SW480 (cell line): ENCODE measurements around the gene FMO2.
"Not testable (repeated sequence)": the region's sequence is repeated elsewhere in the genome, so short reads cannot be mapped to it uniquely, and the experiment has no call there.

Experiments
- DNase-seq: peaks from one replicate; pipeline ENCODE4 v3.0.0-alpha.2; 2016; ENCODE audit warnings: low spot score

Gene FMO2

DNA sequence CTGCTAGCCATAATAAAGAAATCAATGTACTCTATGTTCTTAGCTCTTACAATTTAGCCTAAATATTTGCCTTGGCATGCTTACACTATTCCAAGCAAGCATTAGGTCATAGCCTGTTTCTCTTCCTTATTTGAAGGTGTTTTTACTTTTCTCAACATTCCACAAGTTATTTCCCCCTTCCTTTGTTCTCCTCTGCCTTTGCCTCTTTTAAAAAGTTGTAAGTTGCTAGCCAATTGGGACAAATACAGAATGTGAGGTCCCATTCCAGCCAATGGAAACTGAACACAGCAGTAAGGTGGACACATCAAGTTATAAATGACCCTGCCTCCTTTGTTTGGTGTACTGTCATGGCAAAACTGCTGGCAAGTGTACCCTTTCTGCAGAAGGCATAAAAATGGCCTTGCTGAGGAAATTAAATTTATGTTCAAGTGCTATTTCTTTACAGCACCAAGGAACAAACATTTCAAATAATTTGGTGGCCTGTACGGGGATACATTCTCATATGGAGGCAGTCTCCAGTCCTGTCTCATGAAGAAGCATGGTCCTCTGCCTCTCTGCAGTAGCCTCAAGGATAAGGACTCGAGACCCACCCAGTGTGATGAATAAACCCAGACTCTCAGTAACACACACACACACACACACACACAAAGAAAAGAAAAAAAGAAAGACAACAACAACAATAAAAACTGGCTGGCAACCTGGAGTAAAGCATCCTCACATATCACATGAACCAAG lies 34.4 kb downstream of the FMO2 start:
- no peak for DNase-seq

DNA sequence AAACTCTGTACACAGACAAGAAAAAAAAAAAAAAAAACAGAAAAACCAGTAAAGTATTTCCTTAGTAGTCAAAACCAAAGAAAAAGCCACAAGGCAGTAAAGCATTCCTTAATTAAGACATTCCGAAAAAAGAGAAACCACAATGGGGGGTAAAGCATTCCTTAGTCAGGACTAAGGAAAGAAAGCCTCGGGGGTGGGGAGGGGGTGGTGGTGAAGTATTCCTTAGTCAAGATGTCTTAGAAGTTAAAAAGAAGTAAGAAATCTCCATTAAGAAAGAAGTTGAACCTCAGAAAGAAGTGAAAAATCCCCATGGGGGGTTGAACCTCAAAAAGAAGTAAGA lies 35.0 kb downstream of the FMO2 start:
- DNase-seq: no peak

DNA sequence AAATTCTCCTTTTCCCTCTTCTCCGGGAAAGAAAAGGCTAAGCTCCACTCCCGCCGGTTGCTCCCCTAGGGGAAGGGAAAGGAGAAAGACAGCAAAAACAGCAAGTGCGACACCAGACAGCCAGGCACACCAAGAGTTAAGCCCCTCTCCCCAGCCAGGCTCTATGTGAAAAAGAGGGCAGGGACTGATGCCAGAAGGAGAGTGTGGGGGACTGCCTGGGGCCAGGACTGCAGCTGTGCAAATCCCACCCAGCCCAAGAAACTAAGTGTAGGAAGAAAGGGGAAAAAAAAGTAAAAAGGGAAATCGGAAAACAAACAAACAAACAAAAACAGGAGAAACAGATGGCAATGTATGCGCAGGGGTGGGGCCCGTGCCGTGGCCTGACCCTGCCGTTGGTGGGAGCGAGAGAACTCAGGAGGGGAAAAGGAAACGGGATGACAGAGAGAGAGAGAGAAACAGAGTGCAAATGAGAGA lies 35.5 kb downstream of the FMO2 start:
- no peak for DNase-seq

DNA sequence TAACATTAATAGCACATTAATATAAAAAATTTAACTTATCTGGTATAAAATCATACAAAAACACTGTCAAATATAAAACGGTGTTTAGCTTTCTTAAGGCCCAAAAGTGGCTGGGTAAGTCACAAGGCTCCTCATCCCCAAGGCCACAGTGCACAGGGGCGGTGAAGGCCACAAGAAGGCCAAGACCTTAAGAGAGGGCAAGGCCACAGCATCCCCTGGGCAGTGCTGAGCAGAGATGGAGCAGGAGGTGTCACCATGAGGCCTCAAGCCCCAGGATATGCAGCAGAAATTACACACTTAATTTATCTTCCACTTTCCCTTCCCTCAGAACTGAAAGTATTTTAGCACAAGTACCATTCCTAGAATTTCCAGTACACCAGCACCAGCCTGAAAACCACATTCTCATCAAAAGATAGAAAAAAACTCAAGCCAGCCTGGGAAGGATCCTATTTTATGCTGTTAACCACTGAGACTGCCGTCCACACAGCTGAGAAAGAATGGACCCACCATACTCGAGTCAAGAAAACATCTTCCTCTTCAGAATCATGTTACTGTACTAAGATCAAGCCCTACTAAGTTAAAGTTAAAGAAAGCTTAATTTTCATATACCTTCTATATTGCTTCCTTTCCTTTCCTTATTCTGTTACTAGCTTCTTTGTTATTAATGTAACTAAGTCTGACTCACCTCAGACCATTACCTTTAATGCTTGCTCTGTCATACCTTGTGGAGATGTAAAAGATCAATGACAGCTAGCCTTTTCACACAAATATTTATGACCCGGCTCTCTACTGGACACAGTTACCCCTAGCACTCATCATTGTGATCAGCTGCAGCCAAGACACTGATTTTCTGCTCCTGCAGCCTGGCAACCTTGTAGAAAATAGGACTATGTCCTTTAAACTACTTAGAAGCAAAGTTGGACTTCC lies 36.8 kb downstream of the FMO2 start:
- no peak for DNase-seq

DNA sequence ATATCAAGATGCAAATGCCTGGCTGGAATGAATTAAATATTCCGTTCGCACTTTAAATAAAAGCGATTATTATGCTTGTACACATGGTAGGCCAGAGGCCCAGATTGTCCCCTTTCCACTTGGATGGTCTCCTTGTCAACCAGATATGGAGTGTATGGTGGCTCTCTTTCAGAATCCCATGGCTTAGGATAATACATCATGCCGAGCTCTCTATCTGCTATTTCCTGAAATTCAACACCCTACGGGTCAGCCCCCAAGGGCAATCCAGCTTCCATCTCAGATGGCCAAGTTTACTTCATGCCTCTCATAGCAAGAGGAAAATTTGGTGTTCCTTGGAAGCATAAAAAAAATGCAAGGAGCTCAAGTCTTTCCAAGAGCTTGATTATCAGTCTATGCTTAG lies 37.8 kb downstream of the FMO2 start:
- no peak for DNase-seq

DNA sequence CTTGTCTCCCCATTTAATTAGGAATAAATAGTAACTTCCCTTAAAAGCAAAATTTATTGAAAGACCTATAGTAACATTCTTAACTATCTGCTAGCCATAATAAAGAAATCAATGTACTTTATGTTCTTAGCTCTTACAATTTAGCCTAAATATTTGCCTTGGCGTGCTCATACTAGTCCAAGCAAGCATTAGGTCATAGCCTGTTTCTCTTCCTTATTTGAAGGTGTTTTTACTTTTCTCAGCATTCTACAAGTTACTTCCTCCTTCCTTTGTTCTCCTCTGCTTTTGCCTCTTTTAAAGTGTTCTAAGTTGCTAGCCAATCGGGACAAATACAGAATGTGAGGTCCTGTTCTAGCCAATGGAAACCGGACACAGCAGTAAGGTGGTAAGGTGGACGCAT lies 39.2 kb downstream of the FMO2 start:
- DNase-seq: not testable (repeated sequence)

DNA sequence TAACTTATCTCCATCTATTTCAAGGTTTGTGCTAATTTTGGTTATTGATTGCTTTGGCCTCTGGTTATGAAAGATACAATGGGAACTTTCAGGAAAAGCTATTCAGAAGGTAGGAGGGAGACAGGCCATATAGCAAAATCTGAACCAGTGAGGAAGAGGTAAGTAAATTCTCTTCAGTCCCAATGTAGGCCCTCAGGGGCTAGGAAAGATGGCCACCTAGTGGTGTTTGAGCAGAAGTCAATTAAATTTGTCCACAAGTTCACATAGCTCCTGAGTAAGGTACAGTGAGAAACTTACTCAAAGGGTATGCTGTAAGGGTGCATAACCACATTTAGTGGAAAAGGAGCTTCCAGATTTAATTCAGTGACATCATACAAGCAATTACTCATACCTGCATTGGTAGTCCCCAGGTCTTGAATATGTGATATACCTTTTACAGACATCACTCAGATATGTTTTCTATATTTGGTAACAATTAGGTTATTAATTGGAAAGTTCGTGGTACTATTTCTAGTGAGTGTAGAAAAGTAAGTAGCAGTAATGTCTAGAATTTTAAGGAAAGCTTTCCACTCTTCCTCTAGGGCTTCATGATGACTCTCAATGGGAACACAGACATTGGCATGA lies 41.8 kb downstream of the FMO2 start:
- peak; percentile 75 for DNase-seq

DNA sequence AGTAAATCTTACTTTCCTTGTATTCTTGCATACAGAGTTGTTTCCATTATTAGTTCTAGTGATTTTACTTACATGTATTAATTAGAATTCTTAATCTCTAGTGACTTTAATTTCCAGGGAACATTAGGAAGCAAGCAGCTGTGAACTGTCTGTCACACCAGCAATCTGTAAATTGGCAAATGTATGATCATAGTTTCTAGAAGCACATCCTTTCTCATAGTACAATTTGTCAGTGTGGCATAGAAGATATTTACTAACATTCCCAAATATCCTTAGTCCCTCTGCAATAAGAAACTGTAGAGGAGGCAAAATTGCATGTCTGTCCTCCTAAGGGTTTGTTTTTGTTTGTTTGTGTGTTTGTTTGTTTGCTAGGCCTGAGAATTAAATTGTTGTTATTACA lies 46.2 kb downstream of the FMO2 start:
- DNase-seq: no peak

DNA sequence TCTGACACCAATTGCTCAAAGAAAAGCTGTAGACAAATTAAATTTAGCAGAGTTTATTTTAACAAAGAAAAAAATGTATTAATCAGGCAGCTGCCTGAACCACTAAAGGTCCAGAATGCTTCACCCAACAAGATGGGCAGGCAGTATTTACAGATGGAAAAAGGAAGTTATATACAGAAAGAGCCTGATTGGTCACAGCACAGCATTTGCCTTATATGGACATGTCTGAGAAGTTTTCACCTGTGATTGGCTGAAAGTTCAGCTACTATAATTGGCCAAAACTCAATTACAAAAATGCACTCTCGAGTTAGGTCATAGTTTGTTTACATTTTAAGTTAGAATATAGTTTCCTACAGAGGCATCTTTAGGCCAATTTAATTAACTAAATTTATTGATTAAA lies 48.1 kb downstream of the FMO2 start:
- no peak for DNase-seq

DNA sequence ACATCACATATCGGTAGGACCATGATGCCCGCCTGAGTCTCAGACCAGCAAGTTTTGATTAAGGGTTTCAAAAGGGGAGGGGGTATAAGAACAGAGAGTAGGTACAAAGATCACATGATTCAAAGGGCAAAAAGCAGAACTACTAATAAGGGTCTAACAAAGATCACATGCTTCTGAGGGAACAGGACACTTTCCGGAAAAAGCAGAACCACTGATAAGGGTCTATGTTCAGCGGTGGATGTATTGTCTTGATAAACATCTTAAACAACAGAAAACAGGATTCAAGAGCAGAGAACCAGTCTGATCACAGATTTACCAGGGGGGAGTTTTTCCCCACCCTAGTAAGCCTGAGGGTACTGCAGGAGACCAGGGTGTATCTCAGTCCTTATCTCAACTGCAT lies 51.1 kb downstream of the FMO2 start:
- not testable (repeated sequence) for DNase-seq

DNA sequence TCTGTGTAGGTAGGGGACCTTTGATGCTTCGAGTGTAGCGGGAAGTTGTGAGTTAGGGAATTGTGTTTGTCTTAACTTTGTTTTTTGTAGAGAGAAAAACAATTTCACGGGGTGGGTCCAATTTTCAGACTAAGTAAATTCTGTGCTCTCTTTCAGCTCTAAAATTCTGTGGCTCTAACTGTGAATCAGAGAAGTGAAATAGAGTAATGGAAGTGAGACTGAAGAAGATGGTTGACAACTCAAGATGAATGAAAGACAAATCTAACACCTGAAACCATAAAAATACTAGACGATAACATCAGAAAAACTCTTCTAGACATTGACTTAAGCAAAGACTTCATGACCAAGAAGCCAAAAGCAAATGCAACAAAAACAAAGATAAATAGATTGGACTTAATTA lies 58.8 kb downstream of the FMO2 start:
- no peak for DNase-seq

DNA sequence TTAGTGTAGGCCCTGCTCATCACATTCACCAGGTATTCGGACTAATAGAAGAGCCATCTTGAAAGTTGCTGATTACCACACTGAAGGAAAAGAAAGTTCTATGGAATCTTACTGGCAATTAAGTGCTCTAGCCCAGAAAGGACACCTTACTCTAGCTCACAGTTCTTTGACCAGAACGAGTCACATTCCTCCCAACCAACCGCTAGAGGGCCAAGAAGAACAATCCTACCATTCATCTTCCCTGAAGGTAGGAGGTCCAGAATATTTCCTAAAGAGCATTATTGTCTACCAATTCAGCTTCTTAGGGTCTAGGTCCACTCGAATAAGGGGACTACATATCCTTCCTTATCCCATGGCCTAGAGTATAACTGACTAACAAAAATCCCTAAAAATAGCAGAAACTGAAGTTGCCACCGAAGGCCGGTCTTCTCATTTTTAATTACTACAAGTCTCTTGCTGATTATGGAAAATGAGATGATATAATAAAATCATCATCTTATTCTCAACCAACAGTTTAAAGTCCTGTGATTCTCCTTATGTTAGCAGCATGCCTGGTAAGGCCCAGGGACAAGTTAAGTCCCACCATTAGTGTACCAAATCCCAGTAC lies 60.5 kb downstream of the FMO2 start:
- DNase-seq: peak; percentile 47

DNA sequence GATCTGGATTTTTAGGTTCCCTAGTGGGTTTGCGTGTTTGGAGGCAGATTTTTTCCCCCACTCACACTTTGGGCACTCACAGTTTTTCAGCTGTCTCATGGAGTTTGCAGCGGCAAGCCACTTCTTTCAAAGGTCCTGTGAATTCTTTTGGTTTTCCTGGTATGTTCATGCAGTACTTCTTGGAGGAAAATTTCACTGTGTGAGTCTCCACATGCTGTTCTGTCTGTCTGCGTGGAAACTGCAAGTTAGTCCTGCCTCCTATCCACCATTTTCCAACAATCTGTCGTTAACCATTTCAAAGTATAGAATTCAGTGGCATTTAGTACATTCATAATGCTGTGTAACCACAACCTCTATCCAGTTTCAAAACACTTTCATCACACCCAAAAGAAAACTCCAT lies 62.4 kb downstream of the FMO2 start:
- DNase-seq: no peak

DNA sequence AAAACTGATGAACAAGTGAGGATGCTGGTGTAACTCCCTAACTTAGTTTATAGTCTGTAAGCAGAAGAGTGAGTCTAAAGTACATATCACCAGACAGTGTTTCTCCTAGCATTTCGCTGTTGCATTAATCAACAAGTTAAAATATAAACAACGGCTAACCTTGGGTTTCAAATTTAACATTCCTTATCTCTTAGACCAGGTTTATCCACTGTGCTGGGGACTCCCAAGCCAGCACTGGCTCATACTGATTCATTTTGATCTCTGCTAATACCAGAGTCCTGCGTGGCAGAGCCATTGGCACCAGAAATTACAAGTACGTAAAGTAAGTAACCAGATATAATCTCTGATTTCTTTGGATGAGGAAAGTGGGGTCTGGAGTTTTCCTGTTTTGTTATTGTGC lies 63.2 kb downstream of the FMO2 start, which contains the start of gene FMO1:
Gene FMO1, plus strand, starts transcription at position 193 of the 400 bp plus-strand sequence. CDS start 9,594 bp downstream, outside the sequence.
- DNase-seq: no peak

DNA sequence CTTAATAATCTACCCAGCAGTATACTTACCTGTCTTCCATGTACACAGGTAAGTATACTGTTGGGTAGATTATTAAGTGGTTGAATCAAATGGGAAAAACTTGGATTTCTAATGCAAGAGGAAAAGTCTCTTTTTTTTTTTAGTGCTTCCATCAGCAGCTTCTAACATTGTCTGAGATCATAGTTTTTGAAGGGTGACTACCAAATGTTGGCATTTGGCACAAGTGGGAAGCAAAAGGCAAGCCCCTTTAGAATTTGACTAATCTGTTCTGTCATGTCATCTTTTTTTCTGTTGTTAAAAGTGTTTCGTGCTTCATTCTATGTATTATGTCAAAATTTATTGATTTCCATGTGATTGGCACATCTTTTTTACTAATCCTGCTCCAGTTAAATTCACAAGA lies 63.7 kb downstream of the FMO2 start:
- no peak for DNase-seq

DNA sequence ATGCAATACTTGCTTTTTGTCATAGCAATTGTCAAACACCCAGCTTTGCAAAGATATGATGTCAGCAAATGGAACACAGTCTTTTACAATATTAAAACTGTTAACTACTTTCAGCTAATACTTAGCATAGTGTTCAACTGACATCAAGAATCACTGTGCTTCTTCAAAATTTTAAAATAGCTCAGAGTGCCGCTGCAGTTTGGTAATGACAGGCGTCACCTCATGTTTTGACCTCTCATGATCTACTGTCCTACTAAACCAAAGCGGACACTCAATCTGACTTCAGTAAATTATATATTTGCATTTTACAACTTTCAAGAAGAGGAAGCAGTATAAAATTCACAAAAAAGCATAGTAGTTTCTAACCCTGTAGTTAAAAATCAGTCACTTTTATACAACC lies 65.2 kb downstream of the FMO2 start:
- DNase-seq: no peak

DNA sequence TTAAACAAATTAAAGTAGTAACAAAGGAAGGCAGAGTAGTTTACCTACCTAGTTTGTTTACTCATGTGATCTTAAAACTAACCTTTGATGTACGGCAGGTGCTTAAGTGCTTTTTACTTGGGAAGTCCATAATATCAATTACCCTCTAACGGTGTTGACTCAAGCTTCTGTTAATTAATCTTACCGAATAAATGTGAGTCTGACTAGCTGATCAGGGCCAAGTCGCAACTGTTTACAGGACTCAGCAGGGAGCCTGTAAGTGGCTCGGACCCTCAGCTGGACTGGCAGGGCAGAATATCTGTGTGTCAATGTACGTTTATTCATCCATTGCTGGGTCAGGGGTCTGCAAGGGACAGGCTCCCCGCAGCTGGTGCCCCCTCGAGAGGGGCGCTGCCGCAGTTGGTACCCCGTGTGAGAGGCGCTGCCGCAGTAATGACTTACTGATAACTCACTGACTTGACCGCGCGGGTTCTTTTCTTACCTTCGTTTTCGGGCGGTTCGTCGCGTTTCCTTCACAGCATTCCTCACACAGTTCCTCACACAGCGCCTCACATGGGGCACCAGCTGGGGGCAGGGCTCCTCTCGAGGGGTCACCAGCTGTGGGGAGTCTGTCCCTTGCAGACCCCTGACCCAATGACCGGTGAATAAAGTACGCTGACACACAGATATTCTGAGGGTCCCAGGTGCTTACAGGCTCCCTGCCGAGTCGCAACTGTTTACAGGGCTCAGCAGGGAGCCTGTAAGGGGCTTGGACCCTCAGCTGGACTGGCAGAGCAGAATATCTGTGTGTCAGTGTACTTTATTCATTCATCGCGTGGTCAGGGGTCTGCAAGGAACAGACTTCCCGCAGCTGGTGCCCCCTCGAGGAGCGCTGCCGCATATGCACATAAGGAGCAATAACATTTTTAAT lies 66.2 kb downstream of the FMO2 start:
- DNase-seq: peak; percentile 28

DNA sequence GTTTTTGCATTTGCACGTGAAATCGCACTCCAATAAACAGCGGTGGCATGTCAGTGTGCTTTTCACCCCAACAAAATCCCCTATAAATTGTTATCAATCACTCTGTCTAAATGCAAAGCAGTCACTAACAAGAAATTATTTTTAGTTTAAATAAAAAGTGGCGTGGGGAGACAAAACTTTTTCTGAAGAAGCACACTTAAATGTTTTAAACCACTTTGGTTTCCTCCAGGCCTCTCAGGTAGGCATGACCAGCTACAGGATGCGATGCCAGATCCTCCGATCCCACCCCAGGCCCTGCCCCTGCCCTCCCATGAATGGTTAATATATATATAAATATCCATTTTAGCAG lies 66.8 kb downstream of the FMO2 start:
- no peak for DNase-seq

DNA sequence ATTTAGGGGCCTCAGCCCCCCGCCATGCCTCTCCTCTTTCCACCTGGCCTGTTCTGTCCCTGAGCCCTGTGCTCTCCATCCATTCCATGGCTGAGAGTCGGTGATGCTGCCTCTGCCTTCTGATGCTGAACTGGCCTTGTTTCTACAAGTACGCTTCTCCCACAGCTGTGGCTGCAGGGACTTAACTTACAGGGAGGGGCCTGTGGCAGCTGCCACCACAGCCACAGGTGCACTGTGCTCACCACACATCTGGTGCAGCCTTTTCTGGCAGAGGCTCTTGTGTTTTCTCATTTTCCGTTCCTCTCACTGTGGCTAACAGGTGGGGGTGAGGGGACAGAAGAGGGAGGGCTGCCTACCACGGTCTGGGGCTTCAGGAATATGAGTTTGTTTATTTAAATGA lies 67.4 kb downstream of the FMO2 start:
- no peak for DNase-seq

DNA sequence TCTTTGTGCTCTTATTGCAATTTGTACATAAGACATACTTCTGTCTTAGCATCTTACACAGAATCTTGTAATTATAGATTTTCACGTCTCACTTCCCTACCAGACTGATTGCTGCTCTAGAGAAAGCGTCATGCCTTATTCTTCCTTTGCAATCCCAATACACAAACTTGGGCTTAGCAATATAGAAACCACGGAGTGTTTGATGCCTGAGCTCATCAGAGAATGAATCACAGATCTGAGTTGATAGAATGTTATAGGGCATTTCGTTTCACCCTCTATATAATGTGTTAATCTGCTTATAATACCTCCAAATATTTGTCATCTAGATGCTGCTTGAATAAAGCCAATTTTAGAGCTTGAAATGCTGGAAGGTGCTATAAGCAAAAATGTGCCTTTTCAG lies 69.8 kb downstream of the FMO2 start:
- peak; percentile 11 for DNase-seq

DNA sequence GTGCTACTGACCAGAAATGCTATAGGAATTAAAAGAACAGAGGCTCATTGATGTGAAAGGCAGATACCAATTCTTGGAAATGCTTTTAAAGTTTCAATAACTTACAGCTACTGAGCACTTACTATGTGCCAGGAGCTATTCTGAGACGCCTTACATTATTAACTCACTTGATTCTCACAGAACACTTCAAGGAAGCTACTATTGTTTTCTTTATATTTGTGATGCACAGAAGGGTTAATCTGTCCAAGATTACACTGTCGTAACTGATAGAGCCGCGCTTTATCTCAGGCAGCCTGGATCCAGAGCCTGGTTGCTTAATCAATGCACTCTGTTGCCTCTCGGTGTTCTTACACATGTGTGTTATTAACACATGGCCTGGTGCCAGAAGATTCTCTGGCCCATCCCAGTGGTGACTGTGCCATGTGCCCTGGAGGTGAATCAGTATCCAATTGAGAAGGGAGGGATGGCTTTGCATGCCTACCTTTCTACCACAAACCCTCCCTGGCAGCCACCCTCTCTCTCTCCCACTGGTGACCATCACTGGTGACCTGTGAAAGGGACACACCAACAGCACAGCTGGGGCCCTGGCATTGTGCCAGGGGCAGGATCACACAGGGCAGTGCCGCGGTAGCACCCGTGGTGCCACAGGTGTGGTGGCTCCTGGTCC lies 72.0 kb downstream of the FMO2 start:
- DNase-seq: peak; percentile 26
